ENCODE measurements around the gene CCL11. TPM values are rescaled to one million over a fixed set of nuclear protein-coding genes. Genes with fewer than 3 reads are reported as not detected.

Gene CCL11
- total RNA-seq, 1 experiment from 2014 or later, result not detected

DNA sequence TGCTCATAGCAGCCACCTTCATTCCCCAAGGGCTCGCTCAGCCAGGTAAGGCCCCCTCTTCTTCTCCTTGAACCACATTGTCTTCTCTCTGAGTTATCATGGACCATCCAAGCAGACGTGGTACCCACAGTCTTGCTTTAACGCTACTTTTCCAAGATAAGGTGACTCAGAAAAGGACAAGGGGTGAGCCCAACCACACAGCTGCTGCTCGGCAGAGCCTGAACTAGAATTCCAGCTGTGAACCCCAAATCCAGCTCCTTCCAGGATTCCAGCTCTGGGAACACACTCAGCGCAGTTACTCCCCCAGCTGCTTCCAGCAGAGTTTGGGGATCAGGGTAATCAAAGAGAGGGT is 30.2 kb upstream of the CCL11 start:
- DNase-seq (ENCODE audit: low spot score), result no peak
- Mint-ChIP-seq H3K4me3 (peak overlapping the region; percentile 72), H3K36me3 (no peaks in the 10 kb centered on the region), H3K27ac (peak overlapping the region; percentile 98), H3K9me3 (no peaks in the 10 kb centered on the region), H3K4me1 (peaks cover 62% of the 10 kb centered on the region), H3K27me3 (ENCODE audit: low read depth) (peaks cover 27% of the 10 kb centered on the region)
- POLR2A ChIA-PET, result interaction anchor here (1.5 kb wide), 1 partner anchor 91 kb away, joined by 6 read pairs; no protein-coding TSS in a partner anchor
- peak; percentile 6; the same call in 1 of the 2 replicates for ATAC-seq
- TF ChIP-seq, protein P1, sequence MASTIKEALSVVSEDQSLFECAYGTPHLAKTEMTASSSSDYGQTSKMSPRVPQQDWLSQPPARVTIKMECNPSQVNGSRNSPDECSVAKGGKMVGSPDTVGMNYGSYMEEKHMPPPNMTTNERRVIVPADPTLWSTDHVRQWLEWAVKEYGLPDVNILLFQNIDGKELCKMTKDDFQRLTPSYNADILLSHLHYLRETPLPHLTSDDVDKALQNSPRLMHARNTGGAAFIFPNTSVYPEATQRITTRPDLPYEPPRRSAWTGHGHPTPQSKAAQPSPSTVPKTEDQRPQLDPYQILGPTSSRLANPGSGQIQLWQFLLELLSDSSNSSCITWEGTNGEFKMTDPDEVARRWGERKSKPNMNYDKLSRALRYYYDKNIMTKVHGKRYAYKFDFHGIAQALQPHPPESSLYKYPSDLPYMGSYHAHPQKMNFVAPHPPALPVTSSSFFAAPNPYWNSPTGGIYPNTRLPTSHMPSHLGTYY (CRISPR knock-in tag; IDR thresholded peaks at IDR 0.05), result no peak
- TF ChIP-seq, protein P2, sequence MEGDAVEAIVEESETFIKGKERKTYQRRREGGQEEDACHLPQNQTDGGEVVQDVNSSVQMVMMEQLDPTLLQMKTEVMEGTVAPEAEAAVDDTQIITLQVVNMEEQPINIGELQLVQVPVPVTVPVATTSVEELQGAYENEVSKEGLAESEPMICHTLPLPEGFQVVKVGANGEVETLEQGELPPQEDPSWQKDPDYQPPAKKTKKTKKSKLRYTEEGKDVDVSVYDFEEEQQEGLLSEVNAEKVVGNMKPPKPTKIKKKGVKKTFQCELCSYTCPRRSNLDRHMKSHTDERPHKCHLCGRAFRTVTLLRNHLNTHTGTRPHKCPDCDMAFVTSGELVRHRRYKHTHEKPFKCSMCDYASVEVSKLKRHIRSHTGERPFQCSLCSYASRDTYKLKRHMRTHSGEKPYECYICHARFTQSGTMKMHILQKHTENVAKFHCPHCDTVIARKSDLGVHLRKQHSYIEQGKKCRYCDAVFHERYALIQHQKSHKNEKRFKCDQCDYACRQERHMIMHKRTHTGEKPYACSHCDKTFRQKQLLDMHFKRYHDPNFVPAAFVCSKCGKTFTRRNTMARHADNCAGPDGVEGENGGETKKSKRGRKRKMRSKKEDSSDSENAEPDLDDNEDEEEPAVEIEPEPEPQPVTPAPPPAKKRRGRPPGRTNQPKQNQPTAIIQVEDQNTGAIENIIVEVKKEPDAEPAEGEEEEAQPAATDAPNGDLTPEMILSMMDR (IDR thresholded peaks at IDR 0.05), result no peak
- CTCF ChIA-PET, result interaction anchor here (1.2 to 3.1 kb wide), 2 partner anchors 106 to 107 kb away, joined by 3 to 28 read pairs; no protein-coding TSS in a partner anchor

DNA sequence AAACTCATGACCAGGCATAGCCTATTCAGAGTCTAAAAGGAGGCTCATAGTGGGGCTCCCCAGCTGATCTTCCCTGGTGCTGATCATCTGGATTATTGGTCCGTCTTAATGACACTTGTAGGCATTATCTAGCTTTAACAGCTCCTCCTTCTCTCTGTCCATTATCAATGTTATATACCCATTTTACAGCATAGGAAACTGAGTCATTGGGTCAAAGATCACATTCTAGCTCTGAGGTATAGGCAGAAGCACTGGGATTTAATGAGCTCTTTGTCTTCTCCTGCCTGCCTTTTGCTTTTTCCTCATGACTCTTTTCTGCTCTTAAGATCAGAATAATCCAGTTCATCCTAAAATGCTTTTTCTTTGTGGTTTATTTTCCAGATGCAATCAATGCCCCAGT is 29.7 kb upstream of the CCL11 start:
- DNase-seq (ENCODE audit: low spot score), result no peak
- TF ChIP-seq TCF7 (CRISPR knock-in tag; IDR thresholded peaks at IDR 0.05; ENCODE audit: low read depth), result no peak
- TF ChIP-seq MXD4 (CRISPR knock-in tag; IDR thresholded peaks at IDR 0.05; ENCODE audit: borderline replicate concordance), result no peak
- TF ChIP-seq, protein P3, sequence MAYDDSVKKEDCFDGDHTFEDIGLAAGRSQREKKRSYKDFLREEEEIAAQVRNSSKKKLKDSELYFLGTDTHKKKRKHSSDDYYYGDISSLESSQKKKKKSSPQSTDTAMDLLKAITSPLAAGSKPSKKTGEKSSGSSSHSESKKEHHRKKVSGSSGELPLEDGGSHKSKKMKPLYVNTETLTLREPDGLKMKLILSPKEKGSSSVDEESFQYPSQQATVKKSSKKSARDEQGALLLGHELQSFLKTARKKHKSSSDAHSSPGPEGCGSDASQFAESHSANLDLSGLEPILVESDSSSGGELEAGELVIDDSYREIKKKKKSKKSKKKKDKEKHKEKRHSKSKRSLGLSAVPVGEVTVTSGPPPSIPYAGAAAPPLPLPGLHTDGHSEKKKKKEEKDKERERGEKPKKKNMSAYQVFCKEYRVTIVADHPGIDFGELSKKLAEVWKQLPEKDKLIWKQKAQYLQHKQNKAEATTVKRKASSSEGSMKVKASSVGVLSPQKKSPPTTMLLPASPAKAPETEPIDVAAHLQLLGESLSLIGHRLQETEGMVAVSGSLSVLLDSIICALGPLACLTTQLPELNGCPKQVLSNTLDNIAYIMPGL (CRISPR knock-in tag; IDR thresholded peaks at IDR 0.05), result no peak
- TF ChIP-seq GRHL2 (CRISPR knock-in tag; IDR thresholded peaks at IDR 0.05; ENCODE audit: insufficient replicate concordance, severe bottlenecking), result no peak
- TF ChIP-seq, protein P4, sequence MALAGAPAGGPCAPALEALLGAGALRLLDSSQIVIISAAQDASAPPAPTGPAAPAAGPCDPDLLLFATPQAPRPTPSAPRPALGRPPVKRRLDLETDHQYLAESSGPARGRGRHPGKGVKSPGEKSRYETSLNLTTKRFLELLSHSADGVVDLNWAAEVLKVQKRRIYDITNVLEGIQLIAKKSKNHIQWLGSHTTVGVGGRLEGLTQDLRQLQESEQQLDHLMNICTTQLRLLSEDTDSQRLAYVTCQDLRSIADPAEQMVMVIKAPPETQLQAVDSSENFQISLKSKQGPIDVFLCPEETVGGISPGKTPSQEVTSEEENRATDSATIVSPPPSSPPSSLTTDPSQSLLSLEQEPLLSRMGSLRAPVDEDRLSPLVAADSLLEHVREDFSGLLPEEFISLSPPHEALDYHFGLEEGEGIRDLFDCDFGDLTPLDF (CRISPR knock-in tag; IDR thresholded peaks at IDR 0.05), result no peak
- TF ChIP-seq, protein P5, sequence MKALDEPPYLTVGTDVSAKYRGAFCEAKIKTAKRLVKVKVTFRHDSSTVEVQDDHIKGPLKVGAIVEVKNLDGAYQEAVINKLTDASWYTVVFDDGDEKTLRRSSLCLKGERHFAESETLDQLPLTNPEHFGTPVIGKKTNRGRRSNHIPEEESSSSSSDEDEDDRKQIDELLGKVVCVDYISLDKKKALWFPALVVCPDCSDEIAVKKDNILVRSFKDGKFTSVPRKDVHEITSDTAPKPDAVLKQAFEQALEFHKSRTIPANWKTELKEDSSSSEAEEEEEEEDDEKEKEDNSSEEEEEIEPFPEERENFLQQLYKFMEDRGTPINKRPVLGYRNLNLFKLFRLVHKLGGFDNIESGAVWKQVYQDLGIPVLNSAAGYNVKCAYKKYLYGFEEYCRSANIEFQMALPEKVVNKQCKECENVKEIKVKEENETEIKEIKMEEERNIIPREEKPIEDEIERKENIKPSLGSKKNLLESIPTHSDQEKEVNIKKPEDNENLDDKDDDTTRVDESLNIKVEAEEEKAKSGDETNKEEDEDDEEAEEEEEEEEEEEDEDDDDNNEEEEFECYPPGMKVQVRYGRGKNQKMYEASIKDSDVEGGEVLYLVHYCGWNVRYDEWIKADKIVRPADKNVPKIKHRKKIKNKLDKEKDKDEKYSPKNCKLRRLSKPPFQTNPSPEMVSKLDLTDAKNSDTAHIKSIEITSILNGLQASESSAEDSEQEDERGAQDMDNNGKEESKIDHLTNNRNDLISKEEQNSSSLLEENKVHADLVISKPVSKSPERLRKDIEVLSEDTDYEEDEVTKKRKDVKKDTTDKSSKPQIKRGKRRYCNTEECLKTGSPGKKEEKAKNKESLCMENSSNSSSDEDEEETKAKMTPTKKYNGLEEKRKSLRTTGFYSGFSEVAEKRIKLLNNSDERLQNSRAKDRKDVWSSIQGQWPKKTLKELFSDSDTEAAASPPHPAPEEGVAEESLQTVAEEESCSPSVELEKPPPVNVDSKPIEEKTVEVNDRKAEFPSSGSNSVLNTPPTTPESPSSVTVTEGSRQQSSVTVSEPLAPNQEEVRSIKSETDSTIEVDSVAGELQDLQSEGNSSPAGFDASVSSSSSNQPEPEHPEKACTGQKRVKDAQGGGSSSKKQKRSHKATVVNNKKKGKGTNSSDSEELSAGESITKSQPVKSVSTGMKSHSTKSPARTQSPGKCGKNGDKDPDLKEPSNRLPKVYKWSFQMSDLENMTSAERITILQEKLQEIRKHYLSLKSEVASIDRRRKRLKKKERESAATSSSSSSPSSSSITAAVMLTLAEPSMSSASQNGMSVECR (CRISPR knock-in tag; IDR thresholded peaks at IDR 0.05; ENCODE audit: borderline replicate concordance), result no peak
- TF ChIP-seq SMAD4 (CRISPR knock-in tag; IDR thresholded peaks at IDR 0.05), result no peak
- TF ChIP-seq, protein P6, sequence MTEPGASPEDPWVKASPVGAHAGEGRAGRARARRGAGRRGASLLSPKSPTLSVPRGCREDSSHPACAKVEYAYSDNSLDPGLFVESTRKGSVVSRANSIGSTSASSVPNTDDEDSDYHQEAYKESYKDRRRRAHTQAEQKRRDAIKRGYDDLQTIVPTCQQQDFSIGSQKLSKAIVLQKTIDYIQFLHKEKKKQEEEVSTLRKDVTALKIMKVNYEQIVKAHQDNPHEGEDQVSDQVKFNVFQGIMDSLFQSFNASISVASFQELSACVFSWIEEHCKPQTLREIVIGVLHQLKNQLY (CRISPR knock-in tag; IDR thresholded peaks at IDR 0.05), result no peak
- TF ChIP-seq CBFB (CRISPR knock-in tag; IDR thresholded peaks at IDR 0.05; ENCODE audit: low read depth), result no peak
- no peak for TF ChIP-seq ZNF219 (CRISPR knock-in tag; IDR thresholded peaks at IDR 0.05; ENCODE audit: borderline replicate concordance)
- no peak for TF ChIP-seq EMX1 (CRISPR knock-in tag; IDR thresholded peaks at IDR 0.05)
- TF ChIP-seq, protein P7, sequence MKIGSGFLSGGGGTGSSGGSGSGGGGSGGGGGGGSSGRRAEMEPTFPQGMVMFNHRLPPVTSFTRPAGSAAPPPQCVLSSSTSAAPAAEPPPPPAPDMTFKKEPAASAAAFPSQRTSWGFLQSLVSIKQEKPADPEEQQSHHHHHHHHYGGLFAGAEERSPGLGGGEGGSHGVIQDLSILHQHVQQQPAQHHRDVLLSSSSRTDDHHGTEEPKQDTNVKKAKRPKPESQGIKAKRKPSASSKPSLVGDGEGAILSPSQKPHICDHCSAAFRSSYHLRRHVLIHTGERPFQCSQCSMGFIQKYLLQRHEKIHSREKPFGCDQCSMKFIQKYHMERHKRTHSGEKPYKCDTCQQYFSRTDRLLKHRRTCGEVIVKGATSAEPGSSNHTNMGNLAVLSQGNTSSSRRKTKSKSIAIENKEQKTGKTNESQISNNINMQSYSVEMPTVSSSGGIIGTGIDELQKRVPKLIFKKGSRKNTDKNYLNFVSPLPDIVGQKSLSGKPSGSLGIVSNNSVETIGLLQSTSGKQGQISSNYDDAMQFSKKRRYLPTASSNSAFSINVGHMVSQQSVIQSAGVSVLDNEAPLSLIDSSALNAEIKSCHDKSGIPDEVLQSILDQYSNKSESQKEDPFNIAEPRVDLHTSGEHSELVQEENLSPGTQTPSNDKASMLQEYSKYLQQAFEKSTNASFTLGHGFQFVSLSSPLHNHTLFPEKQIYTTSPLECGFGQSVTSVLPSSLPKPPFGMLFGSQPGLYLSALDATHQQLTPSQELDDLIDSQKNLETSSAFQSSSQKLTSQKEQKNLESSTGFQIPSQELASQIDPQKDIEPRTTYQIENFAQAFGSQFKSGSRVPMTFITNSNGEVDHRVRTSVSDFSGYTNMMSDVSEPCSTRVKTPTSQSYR (CRISPR knock-in tag; IDR thresholded peaks at IDR 0.05), result no peak
- no peaks in the 10 kb centered on the region for H3K36me3 Mint-ChIP-seq
- CTCF ChIA-PET, result interaction anchor here (1.2 to 3.1 kb wide), 2 partner anchors 105 to 107 kb away, joined by 3 to 28 read pairs; no protein-coding TSS in a partner anchor
- peak overlapping the region; percentile 98; the same call in 1 of the 2 replicates for H3K27ac Mint-ChIP-seq
- POLR2A ChIA-PET, result no interaction called here
- H3K4me1 Mint-ChIP-seq, result peaks cover 57% of the 10 kb centered on the region
- no peak for ATAC-seq
- peaks cover 29% of the 10 kb centered on the region for H3K27me3 Mint-ChIP-seq (ENCODE audit: low read depth)
- peak overlapping the region; percentile 72 for H3K4me3 Mint-ChIP-seq
- no peaks in the 10 kb centered on the region for H3K9me3 Mint-ChIP-seq

All from WTC11 (cell line).